ENCODE results near the gene MITF.

MITF gene

GRCh38 chr3:69864766-69865165, 125.5 kb downstream of the MITF start:
- DNase-seq (ENCODE audit: low spot score) = no peak
- H3K27me3 Mint-ChIP-seq (ENCODE audit: low read depth) = no peaks in the 10 kb centered on the region
- no peak overlapping the region for H3K4me3 Mint-ChIP-seq

GRCh38 chr3:69865925-69866679, 126.8 kb downstream of the MITF start:
- no peaks in the 10 kb centered on the region for H3K36me3 Mint-ChIP-seq (ENCODE audit: low read depth)
- no peak for DNase-seq (ENCODE audit: low spot score)
- H3K4me3 Mint-ChIP-seq = no peak overlapping the region
- no peak overlapping the region for H3K27ac Mint-ChIP-seq
- H3K27me3 Mint-ChIP-seq (ENCODE audit: low read depth) = no peaks in the 10 kb centered on the region
- H3K4me1 Mint-ChIP-seq (ENCODE audit: low read depth) = no peaks in the 10 kb centered on the region
- H3K9me3 Mint-ChIP-seq = no peaks in the 10 kb centered on the region

More at GRCh38 chr3:69864766-69865165, 125.5 kb downstream of the MITF start:
- Mint-ChIP-seq H3K36me3 (ENCODE audit: low read depth) (no peaks in the 10 kb centered on the region), H3K4me1 (ENCODE audit: low read depth) (no peaks in the 10 kb centered on the region), H3K9me3 (no peaks in the 10 kb centered on the region), H3K27ac (no peak overlapping the region)

- Mint-ChIP-seq H3K4me1 (ENCODE audit: low read depth) (no peaks in the 10 kb centered on the region), H3K27ac (no peak overlapping the region), H3K4me3 (no peak overlapping the region), H3K27me3 (ENCODE audit: low read depth) (no peaks in the 10 kb centered on the region), H3K9me3 (no peaks in the 10 kb centered on the region), H3K36me3 (ENCODE audit: low read depth) (no peaks in the 10 kb centered on the region)
- DNase-seq (ENCODE audit: low spot score) = no peak
These were observed 127.9 kb downstream of the MITF start for GRCh38 chr3:69866988-69867720.

DNA sequence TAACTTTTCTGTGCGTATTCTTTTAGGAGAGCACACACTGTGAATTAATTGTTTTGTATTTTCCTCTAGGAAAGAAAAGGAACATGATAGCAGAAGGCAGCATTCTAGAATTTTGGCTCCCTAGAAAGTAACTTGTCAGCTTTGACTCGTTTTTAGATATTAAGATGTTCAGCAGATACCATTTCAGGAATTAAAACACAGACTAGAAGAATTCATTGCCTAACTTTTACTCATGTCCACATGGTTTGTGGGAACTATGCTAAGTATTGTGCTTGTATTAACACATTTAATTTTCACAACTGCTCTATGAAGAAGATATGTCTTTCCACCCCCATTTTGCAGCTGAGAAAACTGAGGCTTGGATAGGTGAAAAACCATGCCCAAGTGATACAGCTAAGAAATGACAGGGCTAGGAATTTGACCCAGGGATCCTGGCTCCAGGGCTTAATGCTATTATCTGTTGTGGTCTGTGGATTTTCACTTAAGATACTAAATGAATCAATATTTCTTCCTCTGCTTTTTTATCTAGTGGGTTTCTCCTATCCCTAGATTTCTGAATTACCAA, 128.8 kb downstream of the MITF start:
- Mint-ChIP-seq H3K36me3 (ENCODE audit: low read depth) (no peaks in the 10 kb centered on the region), H3K27me3 (ENCODE audit: low read depth) (no peaks in the 10 kb centered on the region), H3K9me3 (no peaks in the 10 kb centered on the region), H3K27ac (no peak overlapping the region), H3K4me1 (ENCODE audit: low read depth) (no peaks in the 10 kb centered on the region), H3K4me3 (no peak overlapping the region)
- no peak for DNase-seq (ENCODE audit: low spot score)

DNA sequence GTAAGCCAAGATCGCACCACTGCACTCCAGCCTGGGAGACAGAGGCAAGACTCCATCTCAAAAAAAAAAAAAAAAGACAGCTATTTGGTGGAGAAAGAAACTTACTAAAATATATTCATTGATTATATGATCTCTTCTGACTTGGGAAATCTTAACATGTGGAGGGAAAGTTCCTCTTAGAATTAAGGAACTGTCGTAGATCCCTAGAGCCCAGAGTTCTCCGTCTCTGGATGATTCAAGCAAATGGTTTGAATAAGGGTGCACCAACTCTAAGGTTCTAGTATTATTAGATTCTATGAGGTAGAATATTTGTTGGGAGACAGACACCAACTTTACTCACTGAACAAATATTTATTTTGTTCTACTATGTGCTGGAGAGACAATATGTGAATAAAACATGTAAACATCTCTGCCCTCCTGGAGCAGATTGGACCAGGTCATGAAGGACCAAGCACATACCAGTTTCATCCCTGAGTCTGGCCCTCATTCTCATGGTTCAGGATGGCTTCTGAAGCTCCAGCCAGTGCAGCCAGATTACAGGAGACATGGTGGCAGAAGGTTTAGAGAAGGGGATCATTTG, 129.7 kb downstream of the MITF start:
- no peak for DNase-seq (ENCODE audit: low spot score)
- Mint-ChIP-seq H3K27me3 (ENCODE audit: low read depth) (no peaks in the 10 kb centered on the region), H3K36me3 (ENCODE audit: low read depth) (no peaks in the 10 kb centered on the region), H3K4me3 (no peak overlapping the region), H3K9me3 (no peaks in the 10 kb centered on the region), H3K4me1 (ENCODE audit: low read depth) (no peaks in the 10 kb centered on the region), H3K27ac (no peak overlapping the region)

DNA sequence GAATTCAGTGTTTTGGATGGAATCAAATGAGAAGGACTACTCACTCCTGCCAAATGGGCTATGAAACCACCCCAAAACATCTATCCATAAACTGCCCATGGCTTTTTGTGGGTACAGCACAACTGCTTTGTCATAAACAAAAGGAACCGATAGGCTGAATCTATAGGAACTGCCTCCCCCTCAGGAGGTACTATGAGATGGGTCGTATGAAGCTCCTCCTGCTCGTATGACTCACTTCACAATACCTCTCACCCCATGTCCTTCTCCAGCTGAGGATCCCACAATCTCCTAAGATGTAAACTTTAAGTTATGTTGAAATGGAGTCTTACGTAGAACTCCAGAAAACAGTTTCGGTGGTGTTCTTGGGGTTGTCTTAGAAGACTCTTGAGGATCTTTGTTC, 130.4 kb downstream of the MITF start:
- Mint-ChIP-seq H3K27ac (no peak overlapping the region), H3K4me1 (ENCODE audit: low read depth) (no peaks in the 10 kb centered on the region), H3K27me3 (ENCODE audit: low read depth) (no peaks in the 10 kb centered on the region), H3K36me3 (ENCODE audit: low read depth) (no peaks in the 10 kb centered on the region), H3K9me3 (no peaks in the 10 kb centered on the region), H3K4me3 (no peak overlapping the region)
- DNase-seq (ENCODE audit: low spot score) = no peak

- H3K4me1 Mint-ChIP-seq (ENCODE audit: low read depth) = no peaks in the 10 kb centered on the region
- no peaks in the 10 kb centered on the region for H3K9me3 Mint-ChIP-seq
- no peak overlapping the region for H3K27ac Mint-ChIP-seq
- H3K36me3 Mint-ChIP-seq (ENCODE audit: low read depth) = no peaks in the 10 kb centered on the region
- DNase-seq (ENCODE audit: low spot score) = no peak
- H3K27me3 Mint-ChIP-seq (ENCODE audit: low read depth) = no peaks in the 10 kb centered on the region
- no peak overlapping the region for H3K4me3 Mint-ChIP-seq
These were observed 132.0 kb downstream of the MITF start for GRCh38 chr3:69871251-69871650.

DNA sequence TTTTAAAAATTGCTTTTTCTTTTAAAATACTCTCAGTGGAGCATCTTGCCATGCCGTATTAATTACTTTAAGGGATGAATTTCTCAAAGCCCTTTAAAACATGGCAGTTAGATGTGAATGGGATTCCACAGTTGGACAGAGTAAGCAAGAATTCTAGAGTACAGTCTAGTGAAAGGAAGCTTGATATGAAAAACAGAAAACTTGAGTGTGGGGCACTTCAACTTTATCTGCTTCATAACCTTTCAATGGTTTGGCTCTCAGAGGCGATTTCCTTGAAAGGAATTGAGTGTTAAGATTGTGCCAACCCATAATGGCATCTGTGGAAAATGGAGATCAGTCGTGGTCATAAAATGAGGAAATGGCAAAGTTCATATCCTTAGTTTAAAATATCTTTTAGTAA, 132.6 kb downstream of the MITF start:
- DNase-seq (ENCODE audit: low spot score) = no peak
- Mint-ChIP-seq H3K4me1 (ENCODE audit: low read depth) (no peaks in the 10 kb centered on the region), H3K9me3 (no peaks in the 10 kb centered on the region), H3K4me3 (no peak overlapping the region), H3K27ac (no peak overlapping the region), H3K27me3 (ENCODE audit: low read depth) (no peaks in the 10 kb centered on the region), H3K36me3 (ENCODE audit: low read depth) (no peaks in the 10 kb centered on the region)

GRCh38 chr3:69872783-69873378, 133.6 kb downstream of the MITF start:
- H3K27me3 Mint-ChIP-seq (ENCODE audit: low read depth) = no peaks in the 10 kb centered on the region
- no peak for DNase-seq (ENCODE audit: low spot score)
- no peaks in the 10 kb centered on the region for H3K36me3 Mint-ChIP-seq (ENCODE audit: low read depth)

GRCh38 chr3:69876073-69876472, 136.8 kb downstream of the MITF start:
- no peak overlapping the region for H3K27ac Mint-ChIP-seq
- no peaks in the 10 kb centered on the region for H3K9me3 Mint-ChIP-seq
- no peaks in the 10 kb centered on the region for H3K27me3 Mint-ChIP-seq (ENCODE audit: low read depth)
- DNase-seq (ENCODE audit: low spot score) = no peak
- no peaks in the 10 kb centered on the region for H3K36me3 Mint-ChIP-seq (ENCODE audit: low read depth)
- no peaks in the 10 kb centered on the region for H3K4me1 Mint-ChIP-seq (ENCODE audit: low read depth)
- H3K4me3 Mint-ChIP-seq = no peak overlapping the region

More at GRCh38 chr3:69872783-69873378, 133.6 kb downstream of the MITF start:
- no peak overlapping the region for H3K4me3 Mint-ChIP-seq
- H3K27ac Mint-ChIP-seq = no peak overlapping the region
- H3K4me1 Mint-ChIP-seq (ENCODE audit: low read depth) = no peaks in the 10 kb centered on the region
- no peaks in the 10 kb centered on the region for H3K9me3 Mint-ChIP-seq

GRCh38 chr3:69878254-69878653, 139.0 kb downstream of the MITF start:
- DNase-seq (ENCODE audit: low spot score) = no peak
- H3K4me1 Mint-ChIP-seq (ENCODE audit: low read depth) = no peaks in the 10 kb centered on the region

DNA sequence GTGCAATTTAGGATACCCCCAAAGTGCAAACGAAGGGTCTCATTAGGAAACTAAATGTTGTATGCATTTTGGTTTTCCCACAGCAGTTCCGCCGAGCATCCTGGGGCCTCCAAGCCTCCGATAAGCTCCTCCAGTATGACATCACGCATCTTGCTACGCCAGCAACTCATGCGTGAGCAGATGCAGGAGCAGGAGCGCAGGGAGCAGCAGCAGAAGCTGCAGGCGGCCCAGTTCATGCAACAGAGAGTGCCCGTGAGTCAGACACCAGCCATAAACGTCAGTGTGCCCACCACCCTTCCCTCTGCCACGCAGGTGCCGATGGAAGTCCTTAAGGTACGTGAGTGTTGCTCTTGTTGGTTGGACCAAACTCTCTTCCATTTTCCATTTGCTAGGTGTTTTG, 139.8 kb downstream of the MITF start:
- no peak for DNase-seq (ENCODE audit: low spot score)
- Mint-ChIP-seq H3K27ac (no peak overlapping the region), H3K27me3 (ENCODE audit: low read depth) (no peaks in the 10 kb centered on the region), H3K36me3 (ENCODE audit: low read depth) (no peaks in the 10 kb centered on the region), H3K4me1 (ENCODE audit: low read depth) (no peaks in the 10 kb centered on the region), H3K4me3 (no peak overlapping the region), H3K9me3 (no peaks in the 10 kb centered on the region)

More at GRCh38 chr3:69878254-69878653, 139.0 kb downstream of the MITF start:
- Mint-ChIP-seq H3K27ac (no peak overlapping the region), H3K36me3 (ENCODE audit: low read depth) (no peaks in the 10 kb centered on the region), H3K27me3 (ENCODE audit: low read depth) (no peaks in the 10 kb centered on the region), H3K9me3 (no peaks in the 10 kb centered on the region), H3K4me3 (no peak overlapping the region)

DNA sequence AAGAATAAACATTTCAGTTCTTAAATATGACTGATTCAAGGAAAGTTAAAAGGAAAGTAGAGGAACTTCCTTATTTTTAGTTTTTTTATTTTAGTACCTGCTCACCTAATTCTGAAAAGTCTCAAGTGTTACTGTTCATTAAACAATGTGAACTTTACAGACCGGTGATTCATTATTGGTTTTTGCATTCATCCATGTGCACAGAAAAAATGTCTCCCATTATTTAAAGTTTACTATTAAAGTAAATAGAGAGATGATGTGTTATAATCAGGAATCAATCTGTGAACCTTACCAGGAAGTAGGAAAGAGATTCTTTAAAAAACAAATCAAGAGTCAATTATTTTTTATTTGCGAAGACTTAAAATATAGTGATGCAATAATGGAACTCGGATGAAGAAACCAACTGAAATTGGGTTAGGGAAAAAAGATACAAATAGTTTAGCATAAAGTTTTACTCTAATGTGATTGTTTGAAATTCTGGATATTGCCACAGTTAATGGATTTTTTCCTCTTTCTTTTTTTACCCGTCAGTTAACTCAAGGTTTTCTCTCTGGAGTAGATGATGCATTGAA, 140.9 kb downstream of the MITF start:
- Mint-ChIP-seq H3K27me3 (ENCODE audit: low read depth) (no peaks in the 10 kb centered on the region), H3K4me3 (no peak overlapping the region), H3K27ac (no peak overlapping the region), H3K4me1 (ENCODE audit: low read depth) (no peaks in the 10 kb centered on the region), H3K36me3 (ENCODE audit: low read depth) (no peaks in the 10 kb centered on the region), H3K9me3 (no peaks in the 10 kb centered on the region)
- no peak for DNase-seq (ENCODE audit: low spot score)

All from T-helper 2 cell treated with Interferon-gamma antibody and Interleukin-4, amounts not matched to agents 5 μg/mL and 100 μg/mL, for 36 hours (primary cell).